Measurements from ENCODE around the gene ARMC8.

ARMC8 gene

DNA sequence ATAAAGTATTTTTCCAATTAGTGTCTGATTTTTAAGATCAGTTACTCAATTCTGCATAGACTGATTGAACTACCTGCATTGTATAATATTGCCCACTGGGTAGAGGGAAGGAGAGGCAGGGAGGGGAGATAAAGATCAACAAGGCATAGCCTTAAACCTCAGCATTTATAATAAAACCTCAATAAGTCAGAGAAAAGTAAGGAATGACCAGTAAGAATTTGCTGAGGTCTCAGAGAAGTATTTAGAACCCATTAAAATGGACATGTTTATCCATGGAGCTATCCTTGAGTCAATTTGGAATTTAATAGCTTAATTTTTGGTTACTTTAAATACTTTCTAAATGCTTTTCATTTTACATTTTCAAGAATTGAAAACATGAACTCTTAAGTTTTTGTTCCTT, 62.5 kb downstream of the ARMC8 start:
- DNase-seq (ENCODE audit: low spot score): no peak

DNA sequence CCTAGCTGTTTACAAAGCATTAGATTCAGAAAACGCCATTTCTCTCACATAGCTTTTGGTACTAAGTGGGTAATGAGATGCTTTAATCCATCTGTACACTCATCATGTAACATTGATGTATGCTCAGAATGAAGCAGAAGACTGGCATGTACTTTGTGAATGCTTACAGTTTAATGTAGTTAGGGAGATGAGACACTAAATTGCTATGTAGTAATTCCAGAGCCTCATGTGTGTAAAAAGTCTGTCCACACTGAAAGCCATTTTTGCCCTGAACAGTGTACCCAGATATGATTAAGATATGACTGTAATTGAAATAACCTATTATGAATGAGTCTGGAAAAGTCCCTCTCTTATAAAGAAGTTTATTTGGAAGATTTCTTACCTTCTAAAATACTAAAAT, 66.5 kb downstream of the ARMC8 start:
- DNase-seq (ENCODE audit: low spot score): no peak

DNA sequence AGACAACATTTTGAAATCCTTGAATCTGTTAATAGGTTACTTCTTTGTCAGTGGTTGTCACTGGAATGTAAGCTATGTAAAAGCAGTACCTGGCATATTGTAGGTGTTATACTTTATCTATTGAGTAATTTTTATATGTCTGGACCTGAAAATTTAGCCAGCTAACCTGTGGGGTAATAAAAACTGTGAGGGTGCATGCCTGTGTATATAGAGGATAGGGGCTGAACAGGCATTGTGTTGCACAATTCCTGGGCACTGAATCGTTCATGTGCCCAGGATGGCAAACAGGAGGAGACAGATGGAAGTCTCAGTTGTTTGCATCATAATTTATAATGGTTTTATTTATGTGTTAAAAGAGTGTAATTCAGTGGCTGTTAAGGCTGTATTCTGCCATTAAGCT, 67.1 kb downstream of the ARMC8 start:
- DNase-seq (ENCODE audit: low spot score): no peak

DNA sequence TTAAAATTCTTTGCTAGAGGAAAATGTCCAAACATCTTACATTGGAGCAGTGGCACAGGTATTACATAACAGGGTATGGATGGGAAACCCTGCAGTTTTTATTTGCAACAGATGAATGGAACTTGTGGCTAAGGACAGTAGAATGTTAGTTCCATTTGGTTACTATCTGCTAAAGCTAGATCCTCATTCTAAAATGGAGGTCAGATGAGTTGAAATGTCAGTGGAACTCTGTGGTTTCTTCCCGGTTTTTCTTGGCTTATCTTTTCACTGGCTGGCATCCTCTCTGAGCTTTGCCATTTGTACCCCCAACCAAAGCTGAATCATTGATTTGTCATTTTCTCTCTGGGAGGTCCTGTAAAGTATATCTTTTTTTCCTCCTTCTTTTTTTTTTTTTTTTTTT, 68.9 kb downstream of the ARMC8 start:
- DNase-seq (ENCODE audit: low spot score): no peak

DNA sequence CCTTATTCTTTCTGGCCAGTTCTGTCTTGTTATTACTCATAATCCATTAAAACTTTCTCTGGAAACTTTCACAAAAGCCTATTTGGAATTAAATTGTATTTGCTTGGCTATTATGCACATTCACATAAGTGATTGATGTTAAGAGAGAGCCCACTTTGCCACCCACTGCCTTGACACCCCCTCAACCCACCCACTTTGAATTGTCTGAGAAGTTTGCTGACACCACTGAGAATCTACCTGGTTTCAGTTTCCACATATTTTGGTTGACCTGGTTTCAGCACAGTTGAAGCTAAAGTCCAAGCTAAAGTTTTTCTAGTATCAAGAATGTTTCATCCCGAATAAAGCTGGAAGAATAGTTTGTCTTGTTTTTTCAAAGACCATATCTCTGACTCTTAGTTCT, 70.9 kb downstream of the ARMC8 start:
- no peak for DNase-seq (ENCODE audit: low spot score)

DNA sequence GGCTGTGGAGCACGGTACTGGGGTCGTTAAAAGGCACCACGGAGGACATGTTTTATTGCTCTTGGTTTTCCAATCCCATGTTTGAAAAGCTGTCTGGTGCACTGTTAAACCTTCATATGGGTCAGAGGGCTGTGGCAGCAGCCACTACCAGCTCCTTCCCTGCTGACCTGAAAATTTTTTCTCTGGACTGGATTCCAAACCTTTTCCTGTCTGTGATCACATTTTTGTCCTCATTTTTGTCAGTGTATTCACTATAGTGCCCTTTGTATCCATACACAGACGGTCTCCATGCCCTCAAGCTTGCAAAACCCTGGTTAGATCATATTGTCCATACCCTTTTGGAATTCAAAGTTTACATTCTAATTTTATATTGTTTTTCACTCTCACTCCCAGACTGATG, 72.0 kb downstream of the ARMC8 start:
- DNase-seq (ENCODE audit: low spot score): no peak

DNA sequence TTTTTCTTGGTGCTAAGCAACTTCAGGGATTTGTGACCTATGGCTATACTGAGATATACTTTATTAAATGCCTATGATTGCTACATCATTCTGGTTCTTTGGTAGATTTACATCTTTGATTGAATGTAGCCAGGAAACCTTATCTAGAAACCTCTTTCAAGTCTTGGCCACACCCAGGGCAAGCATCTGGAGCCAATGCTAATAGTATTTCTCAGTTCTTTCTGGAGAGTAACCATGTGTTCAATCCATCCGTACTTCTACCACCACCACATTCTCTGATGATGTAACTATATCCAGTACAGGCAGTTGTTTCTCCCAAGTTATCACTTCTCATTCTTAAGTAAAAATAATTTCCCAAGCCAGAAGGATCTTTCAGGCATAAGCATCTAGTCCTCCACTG, 73.5 kb downstream of the ARMC8 start:
- no peak for DNase-seq (ENCODE audit: low spot score)

DNA sequence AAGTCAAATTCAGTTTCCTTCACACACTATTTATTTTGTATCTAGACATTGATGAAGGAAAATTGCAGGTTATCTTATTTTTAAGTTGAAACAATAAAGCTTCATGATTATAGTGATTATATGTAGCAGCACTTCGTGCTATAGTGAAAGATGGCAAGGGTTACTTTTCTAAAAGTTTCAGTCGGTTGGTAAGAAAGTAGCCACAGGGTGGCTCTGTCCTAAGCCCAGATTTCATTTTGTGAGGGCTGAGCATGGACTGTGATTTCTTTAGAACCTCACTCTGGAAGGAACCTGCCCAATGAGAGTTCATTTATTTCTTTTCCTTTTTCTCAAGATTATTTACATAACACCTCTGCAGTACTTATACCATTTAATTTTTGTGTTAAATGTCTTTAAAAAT, 76.0 kb downstream of the ARMC8 start:
- no peak for DNase-seq (ENCODE audit: low spot score)

DNA sequence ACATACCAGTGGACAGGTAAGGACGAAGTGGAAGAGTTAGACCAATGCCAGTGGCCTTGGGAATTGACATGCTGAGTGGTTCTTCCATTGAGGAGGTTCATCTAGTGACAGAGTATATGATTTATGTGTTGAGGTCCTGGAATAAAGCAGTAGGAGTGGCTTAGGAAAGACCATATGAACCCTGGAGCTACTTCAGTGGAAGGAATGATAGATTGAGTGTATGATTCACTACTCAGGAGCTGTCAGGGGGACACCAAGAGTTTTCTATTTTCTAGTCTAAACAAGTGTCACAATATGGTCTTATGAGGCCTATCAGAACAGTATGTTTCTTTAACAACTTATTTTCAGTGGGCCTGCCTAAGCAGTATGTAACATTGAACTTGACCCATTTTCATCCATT, 78.6 kb downstream of the ARMC8 start:
- DNase-seq (ENCODE audit: low spot score): no peak

DNA sequence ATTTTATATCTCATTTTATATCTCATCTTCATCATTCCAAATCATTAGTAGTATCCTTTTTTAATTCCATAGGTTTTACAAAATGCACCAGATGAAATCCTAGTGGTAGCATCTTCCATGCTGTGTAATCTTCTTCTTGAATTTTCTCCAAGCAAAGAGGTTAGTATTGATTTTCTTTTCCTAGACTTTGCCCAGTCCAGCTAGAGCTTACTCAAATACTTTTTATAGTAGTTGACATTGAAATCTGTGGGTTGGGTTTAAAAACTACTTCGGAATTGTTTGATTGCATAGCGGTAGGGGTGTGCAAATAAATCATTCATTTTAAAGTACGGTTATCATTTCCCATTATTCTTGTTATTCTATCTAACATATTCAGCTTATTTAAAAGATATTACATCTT, 80.0 kb downstream of the ARMC8 start:
- DNase-seq (ENCODE audit: low spot score): no peak

DNA sequence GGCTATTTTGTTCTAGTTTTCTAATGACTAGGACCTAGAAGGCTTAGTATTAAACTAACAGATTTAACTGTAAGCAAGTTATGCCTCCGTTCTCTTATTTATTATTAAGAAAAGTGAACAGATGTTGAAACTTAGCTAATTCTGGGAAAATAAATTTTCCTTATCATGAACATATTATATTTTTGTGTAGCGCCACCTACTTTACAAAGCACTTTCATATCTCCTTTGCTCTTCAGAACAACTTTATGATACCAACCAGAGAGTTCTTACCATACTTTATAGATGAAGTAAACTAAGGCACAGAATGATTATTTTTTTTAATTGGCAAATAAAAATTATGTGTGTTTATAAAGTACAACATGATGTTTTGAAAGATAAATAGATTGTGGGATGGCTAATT, 83.1 kb downstream of the ARMC8 start:
- DNase-seq (ENCODE audit: low spot score): no peak

DNA sequence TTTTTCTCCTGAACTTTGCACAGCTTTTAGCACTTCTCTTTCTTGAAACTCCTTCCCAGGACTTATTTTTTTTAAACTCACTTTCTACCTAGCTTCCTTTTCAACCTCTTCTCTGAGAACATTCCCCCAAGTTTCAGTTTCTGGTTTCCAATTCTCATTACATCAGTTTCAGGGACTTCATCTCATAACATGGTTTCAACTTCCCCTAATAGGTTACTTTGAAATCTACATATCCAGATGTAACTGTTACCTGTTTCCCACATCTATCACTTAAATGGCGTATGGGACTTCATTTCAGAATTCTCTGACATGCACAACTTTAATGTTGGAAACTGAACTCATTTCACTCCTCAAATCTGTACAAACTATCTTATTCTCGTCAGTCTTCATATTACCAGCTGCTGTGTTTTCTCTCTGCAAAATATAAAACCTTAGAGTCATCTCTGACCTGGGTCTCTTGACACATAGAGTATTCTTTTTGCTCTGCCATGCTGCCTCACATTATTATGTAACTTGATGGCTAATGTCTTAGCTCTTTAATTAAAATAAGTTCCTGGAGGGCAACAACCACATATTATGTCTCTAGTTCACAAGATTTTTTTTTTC, 84.2 kb downstream of the ARMC8 start:
- no peak for DNase-seq (ENCODE audit: low spot score)

DNA sequence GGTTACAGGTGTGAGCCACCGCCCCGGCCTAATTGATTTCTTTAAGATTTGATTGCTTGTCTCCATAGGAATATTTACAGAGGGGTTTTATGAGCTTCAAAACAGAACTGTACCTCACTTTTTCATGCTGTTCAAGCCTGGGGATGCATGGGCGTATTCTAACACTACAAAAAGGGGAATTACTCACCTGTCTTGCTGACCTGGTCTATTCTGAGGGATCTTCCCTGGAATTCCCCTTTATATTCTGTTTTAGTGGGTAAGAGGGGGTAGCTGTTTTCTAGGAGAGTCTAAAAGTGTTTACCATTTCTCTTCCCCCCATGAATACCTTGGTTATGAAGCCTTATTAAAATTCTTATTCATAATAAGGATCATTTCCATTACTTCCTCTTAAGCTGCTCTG, 94.5 kb downstream of the ARMC8 start:
- DNase-seq (ENCODE audit: low spot score): no peak

DNA sequence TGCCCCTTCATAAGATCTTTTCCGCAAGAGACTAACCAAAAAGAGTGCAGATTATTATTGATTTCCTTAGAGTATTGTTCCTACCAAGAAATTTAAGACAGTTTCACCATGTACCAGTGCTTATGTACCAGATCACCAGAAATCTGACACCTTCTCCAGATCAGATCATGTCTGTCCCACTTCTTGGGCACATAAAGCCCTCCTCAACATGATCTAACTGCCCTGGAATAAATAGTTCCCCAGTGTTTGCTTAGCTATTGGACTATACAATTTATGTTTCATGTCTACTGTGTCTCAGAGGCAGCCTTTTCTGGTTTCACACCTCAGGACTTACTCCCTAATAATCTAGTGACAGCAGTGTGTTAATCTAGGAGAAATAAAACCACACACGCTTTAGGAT, 95.7 kb downstream of the ARMC8 start:
- no peak for DNase-seq (ENCODE audit: low spot score)

DNA sequence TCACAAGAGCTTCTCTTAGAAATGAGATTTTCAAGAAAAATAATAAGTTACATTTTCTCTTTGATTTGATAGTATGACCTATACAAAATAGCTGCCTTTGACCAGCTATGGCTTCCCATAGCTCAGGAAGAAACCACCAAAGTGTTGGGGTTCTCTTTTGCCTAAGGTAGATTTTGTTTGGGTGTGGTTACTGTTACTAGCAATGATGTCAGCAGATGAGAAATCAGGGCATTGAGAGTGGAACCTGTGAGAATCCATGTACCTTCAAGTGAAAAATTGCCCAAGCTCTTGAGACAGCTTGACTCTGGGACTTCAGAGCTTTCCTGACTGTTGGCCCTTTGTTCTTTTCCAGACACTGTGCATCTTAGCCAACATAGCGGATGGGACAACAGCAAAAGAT, 97.0 kb downstream of the ARMC8 start:
- DNase-seq (ENCODE audit: low spot score): no peak

DNA sequence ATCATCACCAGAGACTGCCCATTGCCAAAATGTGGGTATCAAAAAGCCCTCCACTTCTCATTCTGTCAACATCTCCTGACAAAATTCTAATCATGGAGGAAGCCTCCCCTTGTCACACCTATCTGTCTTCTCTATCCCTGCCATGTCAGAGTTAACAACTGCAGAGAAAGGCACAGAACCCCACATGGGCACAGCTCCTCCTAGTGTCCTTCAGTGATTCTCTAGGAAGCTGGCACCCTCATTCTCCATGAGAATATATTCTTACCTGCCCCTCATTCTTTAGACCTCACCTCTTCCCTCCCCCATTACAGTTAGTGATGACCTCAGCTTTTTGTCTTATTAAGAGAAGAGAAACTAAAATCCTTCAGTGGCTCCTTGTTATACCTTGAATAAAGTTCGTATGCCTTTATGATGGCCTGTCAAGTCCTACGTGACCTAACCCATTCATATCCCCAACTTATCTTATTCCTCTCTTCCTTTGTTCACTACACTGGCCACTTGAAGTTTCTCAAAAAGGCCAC, 97.9 kb downstream of the ARMC8 start:
- DNase-seq (ENCODE audit: low spot score): no peak

DNA sequence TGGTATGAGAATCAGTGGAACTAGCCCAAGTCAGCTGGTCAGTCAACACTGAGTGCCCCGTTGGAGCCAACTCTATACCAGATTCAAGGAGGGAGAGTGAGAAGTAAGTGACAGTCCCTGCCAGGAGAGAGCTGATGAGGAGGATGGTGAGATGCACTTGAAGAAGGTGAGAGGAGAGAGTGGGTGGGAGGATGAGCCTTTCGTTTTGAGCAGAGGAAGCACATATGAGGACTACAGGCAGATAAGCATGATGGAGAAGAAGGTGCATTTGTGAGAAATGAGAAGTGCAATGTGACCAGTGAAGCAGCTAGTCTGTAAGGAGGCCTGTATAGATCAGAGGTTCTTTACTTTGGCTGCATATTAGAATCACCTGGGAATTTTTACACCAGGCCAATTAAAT, 102.2 kb downstream of the ARMC8 start:
- DNase-seq (ENCODE audit: low spot score): no peak

DNA sequence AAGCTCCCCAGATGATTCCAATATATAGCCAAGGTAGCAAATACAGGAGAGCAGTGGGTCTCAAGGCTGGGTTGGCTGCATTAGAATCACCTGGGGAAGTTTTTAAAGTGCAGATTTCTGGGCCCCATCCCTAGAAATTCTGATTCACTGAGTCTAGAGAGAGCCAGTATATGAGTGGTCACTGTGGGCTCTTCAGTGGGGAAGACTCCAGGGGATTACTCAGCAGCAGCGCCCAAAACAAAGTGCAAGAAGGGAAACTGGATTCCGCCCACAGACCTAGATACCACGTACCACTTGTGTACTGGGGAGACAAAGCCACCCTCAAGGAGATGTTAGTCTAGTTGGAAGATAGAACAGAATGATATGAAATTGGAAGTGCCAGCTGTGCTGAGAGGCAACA, 102.6 kb downstream of the ARMC8 start:
- no peak for DNase-seq (ENCODE audit: low spot score)

DNA sequence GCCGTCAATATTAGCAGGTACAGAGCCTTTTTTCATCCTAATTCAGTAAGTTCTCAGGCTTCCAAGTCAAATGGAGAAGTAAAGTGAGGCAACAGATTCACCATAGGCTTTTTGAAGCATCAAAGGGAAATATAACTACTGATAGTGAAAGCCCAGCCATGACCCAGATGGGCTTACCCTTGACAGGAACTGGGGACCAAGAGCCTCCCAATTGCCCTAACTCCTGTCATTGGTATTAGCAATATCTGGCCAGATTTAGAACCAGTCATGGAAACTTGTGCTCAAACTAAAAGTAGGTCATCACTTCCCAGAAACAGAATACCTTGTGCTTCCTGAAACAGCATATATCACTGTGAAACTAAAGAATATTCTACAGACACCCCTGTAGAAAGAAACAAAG, 109.5 kb downstream of the ARMC8 start:
- DNase-seq (ENCODE audit: low spot score): no peak

DNA sequence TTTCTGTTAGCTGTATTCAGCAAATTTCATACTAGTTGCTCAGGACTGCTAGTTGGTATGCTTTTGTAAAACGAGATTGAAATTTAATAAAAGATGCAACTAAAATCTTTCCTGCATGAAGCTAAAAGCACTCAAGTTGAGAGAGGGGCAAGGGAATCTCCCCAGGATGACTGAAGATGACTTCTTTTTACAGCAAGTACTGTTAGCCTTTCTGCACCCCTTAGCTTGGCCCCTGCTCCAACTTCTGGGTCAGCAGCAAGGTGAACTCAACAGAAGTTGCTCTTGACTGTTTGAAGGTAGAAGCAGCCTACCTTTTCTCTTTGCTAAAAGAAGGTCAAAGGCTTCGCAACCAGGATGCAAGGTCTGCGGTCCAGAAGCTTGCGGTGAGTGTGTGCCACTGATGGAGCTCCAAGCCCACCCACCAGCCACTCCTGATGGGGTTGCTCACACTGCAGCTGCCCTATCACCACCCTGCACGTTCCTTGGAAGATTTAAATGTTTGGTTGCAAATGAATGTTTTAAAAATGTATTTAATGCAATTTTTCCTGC, 110.0 kb downstream of the ARMC8 start:
- DNase-seq (ENCODE audit: low spot score): no peak

DNA sequence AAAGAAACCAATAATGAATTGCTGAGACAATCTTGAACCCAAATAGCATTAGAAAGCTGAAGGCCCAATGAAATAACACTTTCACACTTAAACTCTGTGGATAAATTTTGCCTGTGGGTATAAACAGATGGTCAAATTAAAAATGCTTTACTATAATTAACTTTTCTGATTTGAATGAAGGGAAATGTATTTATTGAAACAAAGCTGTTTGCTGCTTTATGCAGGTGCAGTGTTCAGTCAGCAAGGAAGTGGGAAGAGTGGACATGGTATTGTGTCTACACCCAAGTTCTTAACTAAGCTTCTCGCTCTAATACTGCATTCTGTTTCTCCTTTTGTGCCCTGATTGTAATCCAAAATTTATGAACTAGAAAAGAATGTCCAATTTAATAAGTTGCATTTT, 110.8 kb downstream of the ARMC8 start:
- DNase-seq (ENCODE audit: low spot score): no peak

DNA sequence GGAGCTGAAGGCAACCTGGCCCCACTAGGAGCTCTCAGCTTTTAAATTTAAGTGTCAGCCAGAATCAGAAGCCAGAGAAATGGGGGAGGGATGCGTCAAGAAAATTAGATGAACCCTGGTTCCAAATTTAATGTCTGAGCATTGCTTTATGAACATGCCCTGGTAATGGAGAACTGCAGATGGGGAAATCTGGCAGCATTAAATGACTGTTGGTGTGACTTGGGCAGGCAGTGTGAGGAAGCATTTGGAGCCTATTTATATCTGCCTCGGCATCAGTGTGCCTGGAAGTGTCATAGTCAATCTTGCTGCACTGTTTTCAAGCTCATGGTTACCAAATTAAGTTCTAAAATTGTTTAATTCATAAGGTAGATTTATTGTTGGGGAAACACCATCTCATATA, 113.5 kb downstream of the ARMC8 start:
- DNase-seq (ENCODE audit: low spot score): no peak

DNA sequence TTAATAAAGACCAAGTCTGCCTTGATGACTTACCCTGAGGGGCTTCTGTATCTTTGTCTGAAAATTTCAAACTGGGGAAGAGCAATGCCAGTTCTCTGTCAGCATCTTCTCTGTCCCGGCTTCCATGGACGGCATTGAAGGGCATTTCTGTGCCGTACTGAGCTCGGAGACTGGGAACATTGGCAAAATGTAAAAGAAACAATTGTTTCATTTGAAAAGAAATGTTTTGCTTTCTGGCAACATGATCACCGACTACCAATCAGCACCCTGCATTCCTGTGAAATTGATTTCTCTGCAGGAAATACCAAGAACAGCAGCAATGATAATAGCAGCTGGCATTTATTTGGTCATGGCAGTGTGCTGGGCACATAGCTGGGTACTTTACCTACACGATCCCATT, 116.4 kb downstream of the ARMC8 start:
- DNase-seq (ENCODE audit: low spot score): no peak

DNA sequence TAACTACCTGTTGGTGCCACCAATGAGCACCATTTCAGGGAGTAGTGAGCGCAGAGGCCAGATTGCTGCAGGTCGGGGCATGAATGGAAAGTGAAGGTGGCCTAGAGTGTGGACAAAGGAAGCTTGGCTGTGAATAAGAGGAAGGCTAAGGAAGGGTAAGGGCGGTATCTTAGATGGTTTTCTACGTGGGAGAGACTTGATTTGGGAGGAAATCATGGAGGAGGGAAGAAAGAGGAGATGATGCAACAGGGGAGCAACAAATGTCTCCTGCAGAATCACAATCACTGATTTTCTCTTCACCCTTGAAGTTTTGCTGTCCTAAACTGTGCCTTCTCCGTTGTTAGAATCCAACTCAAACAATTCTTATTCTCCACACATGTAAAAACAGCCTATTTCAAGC, 120.8 kb downstream of the ARMC8 start:
- no peak for DNase-seq (ENCODE audit: low spot score)

DNA sequence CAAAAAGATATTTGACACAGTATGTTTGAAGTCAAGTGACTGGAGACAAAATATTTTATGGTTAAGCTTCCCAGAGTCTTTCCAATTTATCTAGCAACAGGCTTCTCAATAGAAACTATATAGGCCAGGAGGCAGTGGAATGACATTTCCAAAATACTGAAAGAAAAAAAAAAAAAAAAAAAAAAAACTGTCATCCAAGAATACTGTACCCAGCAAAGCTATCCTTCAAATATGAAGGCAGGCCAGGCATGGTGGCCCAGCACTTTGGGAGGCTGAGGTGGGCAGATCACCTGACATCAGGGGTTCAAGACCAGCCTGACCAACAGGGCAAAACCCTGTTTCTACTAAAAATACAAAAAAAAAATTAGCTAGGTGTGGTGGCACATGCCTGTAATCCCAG, 121.7 kb downstream of the ARMC8 start:
- DNase-seq (ENCODE audit: low spot score): no peak

Data from AG08395 (cell line).